Mesenchymal stem cell (in vitro differentiated cells and primary cell): ENCODE data around the gene PML.

Source experiments
- DNase-seq: peaks from one replicate; pipeline ENCODE4 v3.0.0-alpha.2; 2013
- H2AFZ ChIP-seq: one replicate; pipeline ENCODE4 v1.6.1; 2013; ENCODE audit warnings: low read depth, mild to moderate bottlenecking, control low read depth, inconsistent platforms, low read length, moderate library complexity
- H2AK5ac ChIP-seq: 2 replicates; pipeline ENCODE4 v1.6.1; 2013; ENCODE audit warnings: low read length, moderate library complexity, mild to moderate bottlenecking, inconsistent platforms; ENCODE audit not compliant: severe bottlenecking
- H2BK120ac ChIP-seq: one replicate; pipeline ENCODE4 v1.6.1; 2013; ENCODE audit warnings: low read depth, mild to moderate bottlenecking, inconsistent platforms, low read length, moderate library complexity
- H2BK12ac ChIP-seq, 2 experiments: one replicate each; pipeline ENCODE4 v1.6.1; 2013; ENCODE audit warnings: inconsistent platforms in 2 of 2, low read length in 2 of 2, mild to moderate bottlenecking in 2 of 2, moderate library complexity in 2 of 2, control low read depth in 1 of 2
- H2BK15ac ChIP-seq: one replicate; pipeline ENCODE4 v1.6.1; 2013; ENCODE audit warnings: mild to moderate bottlenecking, low read depth, inconsistent platforms; ENCODE audit not compliant: poor library complexity, severe bottlenecking
- H2BK5ac ChIP-seq: 2 replicates; pipeline ENCODE4 v1.6.1; 2013; ENCODE audit warnings: low read depth, mild to moderate bottlenecking, low read length, control low read depth, inconsistent platforms; ENCODE audit not compliant: poor library complexity, severe bottlenecking
- H3K14ac ChIP-seq, 2 experiments: one replicate each; pipeline ENCODE4 v1.6.1; 2013; ENCODE audit warnings: inconsistent platforms in 2 of 2, low read length in 2 of 2, control low read depth in 1 of 2, mild to moderate bottlenecking in 1 of 2, moderate library complexity in 1 of 2
- H3K18ac ChIP-seq, 2 experiments: one replicate each; pipeline ENCODE4 v1.6.1; 2013; ENCODE audit warnings: inconsistent platforms in 2 of 2, low read length in 2 of 2, control low read depth in 1 of 2, low read depth in 1 of 2, mild to moderate bottlenecking in 1 of 2
- H3K23ac ChIP-seq, 2 experiments: one replicate each; pipeline ENCODE4 v1.6.1; 2013; ENCODE audit warnings: inconsistent platforms in 2 of 2, low read length in 2 of 2, mild to moderate bottlenecking in 2 of 2, moderate library complexity in 2 of 2, control low read depth in 1 of 2
- H3K27ac ChIP-seq: 2 replicates; pipeline ENCODE4 v1.5.1; 2013; ENCODE audit warnings: mild to moderate bottlenecking, moderate library complexity, low read length, control low read depth, inconsistent platforms; ENCODE audit not compliant: poor library complexity, severe bottlenecking
- H3K27me3 ChIP-seq, 2 experiments: 2 replicates each; pipeline versions ENCODE4 v1.6.1 to v1.7.0; 2013; ENCODE audit warnings: low read length in 2 of 2, mild to moderate bottlenecking in 2 of 2, moderate library complexity in 2 of 2, control low read depth in 1 of 2, inconsistent platforms in 1 of 2; ENCODE audit not compliant: control insufficient read depth in 1 of 2, insufficient read depth in 1 of 2
- H3K36me3 ChIP-seq, 2 experiments: 2 replicates each; pipeline versions ENCODE4 v1.6.1 to v1.7.0; 2013; ENCODE audit warnings: low read length in 2 of 2, control low read depth in 1 of 2, inconsistent platforms in 1 of 2, low read depth in 1 of 2, mild to moderate bottlenecking in 1 of 2; ENCODE audit not compliant: insufficient read depth in 2 of 2, control insufficient read depth in 1 of 2
- H3K4ac ChIP-seq, 2 experiments: one replicate each; pipeline ENCODE4 v1.6.1; 2013; ENCODE audit warnings: inconsistent platforms in 2 of 2, low read length in 2 of 2, mild to moderate bottlenecking in 2 of 2, moderate library complexity in 2 of 2, control low read depth in 1 of 2, low read depth in 1 of 2
- H3K4me1 ChIP-seq: 2 replicates; pipeline ENCODE4 v1.6.1; 2013; ENCODE audit warnings: low read depth, low read length, control low read depth; ENCODE audit not compliant: control insufficient read depth, insufficient read depth
- H3K4me2 ChIP-seq: 2 replicates; pipeline ENCODE4 v1.6.1; 2013; ENCODE audit warnings: low read length, mild to moderate bottlenecking, inconsistent platforms; ENCODE audit not compliant: poor library complexity, severe bottlenecking
- H3K4me3 ChIP-seq, 2 experiments: 2 replicates each; pipeline versions ENCODE4 v1.5.1 to v1.7.0; 2013; ENCODE audit warnings: low read length in 2 of 2, mild to moderate bottlenecking in 2 of 2, control low read depth in 1 of 2, low read depth in 1 of 2; ENCODE audit not compliant: insufficient read depth in 1 of 2
- H3K79me1 ChIP-seq: replicated peaks from 2 replicates; pipeline ENCODE4 v1.6.1; 2013; ENCODE audit warnings: mild to moderate bottlenecking, control low read depth, low read length, inconsistent platforms; ENCODE audit not compliant: poor library complexity, severe bottlenecking
- H3K9ac ChIP-seq: 2 replicates; pipeline ENCODE4 v1.7.0; 2013; ENCODE audit warnings: mild to moderate bottlenecking, low read length, moderate library complexity
- H3K9me3 ChIP-seq: 2 replicates; pipeline ENCODE4 v1.7.0; 2013; ENCODE audit warnings: mild to moderate bottlenecking, low read length; ENCODE audit not compliant: control insufficient read depth
- H4K8ac ChIP-seq: one replicate; pipeline ENCODE4 v1.6.1; 2013; ENCODE audit warnings: inconsistent platforms, mild to moderate bottlenecking, low read length, moderate library complexity
- H4K91ac ChIP-seq: one replicate; pipeline ENCODE4 v1.6.1; 2013; ENCODE audit warnings: mild to moderate bottlenecking, low read length, inconsistent platforms
- WGBS: methylation state at CpG from one replicate; pipeline ENCODE4 v1.1.7; 2013; ENCODE audit warnings: mixed read lengths; 5-methylcytosine and 5-hydroxymethylcytosine counted together

PML gene

GRCh38 chr15:74038707-74039655, 44.5 kb downstream of the PML start:
- peak overlapping the region in 1 of 2 experiments; percentile 20 for H3K4me3 ChIP-seq
- H3K27me3 ChIP-seq = no peaks in the 10 kb centered on the region
- no peak overlapping the region for H2AK5ac ChIP-seq
- peaks cover 30% of the 10 kb centered on the region for H3K79me1 ChIP-seq
- H3K14ac ChIP-seq = peak overlapping the region in 1 of 2 experiments; percentile 4
- DNase-seq = peak; percentile 18
- H3K36me3 ChIP-seq = peaks cover 66 to 71% of the 10 kb centered on the region in 2 experiments
- WGBS = 93% methylated on average over 9 of the region's 9 CpGs
- no peak overlapping the region for H4K91ac ChIP-seq
- peaks cover 36% of the 10 kb centered on the region for H3K4me1 ChIP-seq
- no peak overlapping the region for H3K4me2 ChIP-seq
- no peak overlapping the region for H2BK15ac ChIP-seq
- no peaks in the 10 kb centered on the region for H3K9me3 ChIP-seq
- H2AFZ ChIP-seq = no peak overlapping the region
- peak overlapping the region in 1 of 2 experiments; percentile 56 for H2BK12ac ChIP-seq
- H3K23ac ChIP-seq = no peak overlapping the region
- H3K18ac ChIP-seq = peak overlapping the region in 1 of 2 experiments; percentile 49
- H2BK120ac ChIP-seq = no peak overlapping the region
- H4K8ac ChIP-seq = no peak overlapping the region
- peak overlapping the region; percentile 45 for H3K9ac ChIP-seq
- peak overlapping the region; percentile 83 for H3K27ac ChIP-seq
- H2BK5ac ChIP-seq = no peak overlapping the region
- peak overlapping the region in 1 of 2 experiments; percentile 24 for H3K4ac ChIP-seq

- no peak overlapping the region for H2BK12ac ChIP-seq
- no peak overlapping the region for H2AFZ ChIP-seq
- H3K4me1 ChIP-seq = peaks cover 39% of the 10 kb centered on the region
- H3K4me2 ChIP-seq = no peak overlapping the region
- peak overlapping the region; percentile 12 for H4K8ac ChIP-seq
- no peak overlapping the region for H2BK120ac ChIP-seq
- peak overlapping the region; percentile 83 for H3K27ac ChIP-seq
- peaks cover 27% of the 10 kb centered on the region for H3K79me1 ChIP-seq
- no peak overlapping the region for H3K23ac ChIP-seq
- H3K9ac ChIP-seq = peak overlapping the region; percentile 45
- H4K91ac ChIP-seq = no peak overlapping the region
- H2BK5ac ChIP-seq = no peak overlapping the region
- no peak overlapping the region for H2BK15ac ChIP-seq
- H3K4me3 ChIP-seq = peak overlapping the region in 1 of 2 experiments; percentile 20
- 73% methylated on average over 5 of the region's 5 CpGs for WGBS
- no peaks in the 10 kb centered on the region for H3K27me3 ChIP-seq
- peak overlapping the region; percentile 33 for H2AK5ac ChIP-seq
- no peak overlapping the region for H3K4ac ChIP-seq
- no peak overlapping the region for H3K14ac ChIP-seq
- H3K9me3 ChIP-seq = no peaks in the 10 kb centered on the region
- H3K18ac ChIP-seq = peak overlapping the region in 1 of 2 experiments; percentile 31
- DNase-seq = no peak
- H3K36me3 ChIP-seq = peaks cover 59 to 71% of the 10 kb centered on the region in 2 experiments
Measured at GRCh38 chr15:74039656-74040010, 45.1 kb downstream of the PML start.

- Histone ChIP-seq H3K27me3 (no peaks in the 10 kb centered on the region), H4K8ac (no peak overlapping the region), H2BK5ac (no peak overlapping the region)
Measured at GRCh38 chr15:74040109-74040850, 45.8 kb downstream of the PML start.

More at GRCh38 chr15:74040109-74040850, 45.8 kb downstream of the PML start:
- Histone ChIP-seq H3K4me1 (peaks cover 39% of the 10 kb centered on the region), H2AK5ac (no peak overlapping the region), H3K4ac (no peak overlapping the region), H2BK15ac (no peak overlapping the region), H3K18ac (peak overlapping the region in 1 of 2 experiments; percentile 64), H3K9ac (peak overlapping the region; percentile 66), H3K14ac (no peak overlapping the region), H2BK12ac (no peak overlapping the region), H4K91ac (no peak overlapping the region), H2BK120ac (no peak overlapping the region), H3K23ac (no peak overlapping the region), H3K4me3 (peak overlapping the region in 1 of 2 experiments; percentile 39), H2AFZ (no peak overlapping the region), H3K79me1 (peaks cover 24% of the 10 kb centered on the region), H3K36me3 (peaks cover 53 to 71% of the 10 kb centered on the region in 2 experiments), H3K9me3 (no peaks in the 10 kb centered on the region), H3K27ac (peak overlapping the region; percentile 91), H3K4me2 (no peak overlapping the region)
- WGBS = 73% methylated on average over 7 of the region's 7 CpGs
- DNase-seq = peak; percentile 93
